Fibroblast of skin of back (primary cell): Measurements from ENCODE around the gene RPS18.

Experiments used
- DNase-seq: peaks from one replicate; pipeline ENCODE4 v3.0.0-alpha.2; 2013

Gene RPS18

DNA sequence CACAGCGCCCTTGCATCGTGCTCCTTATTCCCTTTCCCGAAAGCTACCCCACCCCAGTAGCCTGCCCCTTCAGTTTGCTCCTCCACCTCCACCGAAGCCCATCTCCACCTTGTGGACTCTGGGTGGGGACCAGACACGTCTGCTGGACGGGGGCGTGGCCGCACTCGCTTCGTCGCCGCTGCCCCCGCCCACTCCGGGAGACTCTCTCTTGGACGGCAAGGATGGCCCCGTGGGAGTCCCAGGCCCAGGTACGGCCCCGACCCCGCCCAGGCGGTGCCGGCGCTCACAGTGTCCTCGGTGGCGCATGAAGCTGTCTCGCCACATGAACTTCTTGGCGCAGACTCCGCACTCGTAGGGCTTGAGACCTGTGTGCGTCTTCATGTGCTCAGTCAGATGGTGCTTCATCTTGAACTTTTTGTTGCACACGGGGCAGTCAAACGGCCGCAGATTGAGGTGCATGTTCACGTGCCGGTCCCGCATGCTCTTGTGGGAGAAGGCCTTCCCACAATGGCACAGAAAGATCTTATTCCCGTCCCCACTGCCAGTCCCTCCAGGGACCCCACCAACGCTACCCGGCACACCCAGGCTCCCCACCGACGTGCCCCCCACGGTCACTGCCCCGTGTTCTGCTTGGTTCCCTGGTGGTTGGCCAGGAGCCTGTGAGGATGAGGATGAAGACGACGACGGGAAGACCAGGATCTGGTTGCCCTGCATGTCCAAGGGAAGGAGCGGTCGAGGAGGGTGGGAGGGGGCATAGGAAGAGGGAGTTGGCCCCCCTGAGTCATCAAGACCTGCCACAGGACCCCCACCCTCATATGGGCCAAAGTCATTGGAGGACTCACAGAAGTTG lies 43.3 kb downstream of the RPS18 start:
- DNase-seq = no peak

DNA sequence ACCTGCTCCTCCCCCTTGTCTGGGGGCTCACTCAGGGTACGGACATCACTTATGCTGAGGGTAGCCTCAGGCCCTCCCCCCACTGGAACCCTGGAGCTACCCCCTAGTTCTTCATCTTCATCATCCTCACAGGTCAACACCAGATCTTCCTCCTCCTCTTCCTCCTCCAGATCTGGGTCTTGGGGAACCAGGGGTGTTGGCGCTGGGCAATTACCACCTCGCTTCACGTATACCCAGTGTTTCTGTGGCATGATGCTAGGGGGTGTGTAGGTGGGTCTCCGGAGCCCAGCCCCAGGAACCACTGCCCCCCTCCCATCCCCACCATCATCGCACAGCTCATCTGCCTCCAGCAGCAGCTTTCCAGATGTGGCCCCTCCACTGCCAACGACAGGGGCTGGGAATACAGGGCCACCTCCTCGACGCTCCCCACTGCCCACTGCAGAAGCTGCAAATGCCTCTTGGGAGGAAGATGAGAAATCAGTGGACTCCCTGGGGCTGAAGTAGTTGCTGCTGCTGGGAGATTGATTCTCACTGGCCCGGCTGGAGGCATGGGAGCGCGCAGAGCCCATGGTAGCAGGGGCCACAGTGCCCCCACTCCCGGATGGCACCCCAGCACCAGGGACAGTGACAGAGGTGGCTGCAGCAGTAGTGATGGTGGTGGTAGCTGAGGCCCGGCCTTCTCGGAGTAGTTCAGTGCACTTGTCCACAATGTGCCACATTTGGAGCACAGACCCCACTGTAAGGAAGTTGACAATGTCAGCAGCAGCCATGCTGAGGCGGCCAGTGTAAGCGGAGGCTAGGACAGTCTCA lies 44.1 kb downstream of the RPS18 start:
- DNase-seq = no peak

DNA sequence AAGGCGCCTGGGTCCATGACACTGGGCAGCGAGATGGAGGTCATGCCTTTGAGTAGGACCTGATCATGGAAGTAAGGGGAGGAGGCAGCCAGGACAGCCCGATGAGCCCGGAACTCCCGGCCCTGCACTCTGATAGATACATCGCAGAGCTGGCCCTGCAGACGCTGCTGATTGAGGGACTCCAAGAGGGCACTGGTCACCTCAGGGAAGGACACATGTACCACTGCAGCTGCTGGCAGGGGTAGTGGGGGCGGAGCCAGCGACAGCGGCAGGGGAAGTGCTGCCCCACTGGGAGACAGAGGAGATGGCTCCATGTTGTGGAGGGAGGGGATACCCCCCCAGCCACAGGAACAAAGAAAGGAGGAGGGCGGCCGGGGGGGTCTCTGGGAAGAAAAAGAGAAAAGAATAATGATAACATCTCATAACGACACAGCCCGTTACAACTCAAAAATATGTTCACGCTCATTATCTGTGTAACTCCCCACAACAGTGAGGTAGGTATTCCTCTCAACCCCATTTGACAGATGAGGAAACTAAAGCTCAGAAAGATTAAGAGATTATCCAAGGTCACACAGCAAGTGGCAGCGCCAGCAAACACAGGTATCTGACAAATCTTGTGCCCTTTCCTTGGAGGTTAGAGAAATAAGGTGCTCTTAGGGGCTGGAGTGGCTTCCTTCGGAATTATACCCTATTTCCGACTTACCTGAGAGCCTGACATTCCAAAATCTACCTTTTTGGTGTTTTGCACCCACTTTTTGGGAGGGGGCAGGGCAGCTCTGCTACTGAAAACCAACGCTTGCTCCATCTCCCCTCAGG lies 44.9 kb downstream of the RPS18 start:
- no peak for DNase-seq

- no peak for DNase-seq
These were observed 45.5 kb downstream of the RPS18 start for GRCh38 chr6:33317419-33317668.

- DNase-seq = peak; percentile 99
These were observed 46.0 kb downstream of the RPS18 start, which contains the start of gene ZBTB22 for GRCh38 chr6:33317669-33318425. TSS of gene ZBTB22 (minus strand) at chr6:33317744. CDS start at chr6:33316916, 828 bp downstream.

DNA sequence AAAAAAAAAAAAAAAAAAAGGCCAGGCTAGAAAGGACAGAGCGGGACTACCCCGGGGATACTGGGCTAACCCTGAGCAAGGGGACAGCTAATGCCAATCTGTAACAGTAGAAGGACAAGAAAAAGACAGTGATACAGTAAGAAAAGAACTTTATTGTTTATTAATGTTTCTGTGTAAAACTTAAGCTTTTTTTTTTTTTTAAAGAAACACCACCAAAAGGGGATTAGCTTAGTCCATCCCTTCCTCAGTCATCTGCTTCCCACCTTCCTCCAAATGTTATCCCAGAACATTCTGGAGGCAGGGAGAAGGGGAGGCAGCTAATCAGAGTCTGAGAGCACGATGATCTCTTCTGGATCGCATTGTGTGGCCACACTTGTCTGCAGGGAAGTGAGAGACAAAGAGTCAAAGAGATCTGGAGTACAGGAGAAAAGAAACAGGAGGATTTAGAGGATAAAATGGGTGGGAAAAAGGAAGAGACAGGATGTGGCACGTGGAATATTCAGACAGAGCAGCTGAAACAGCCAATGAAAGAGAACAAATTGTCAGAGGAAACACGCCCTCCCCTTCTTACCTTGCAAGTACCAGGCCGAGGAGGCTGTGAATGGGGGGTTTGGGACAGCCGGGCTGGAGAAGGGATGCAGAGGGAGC lies 46.7 kb downstream of the RPS18 start:
- no peak for DNase-seq

DNA sequence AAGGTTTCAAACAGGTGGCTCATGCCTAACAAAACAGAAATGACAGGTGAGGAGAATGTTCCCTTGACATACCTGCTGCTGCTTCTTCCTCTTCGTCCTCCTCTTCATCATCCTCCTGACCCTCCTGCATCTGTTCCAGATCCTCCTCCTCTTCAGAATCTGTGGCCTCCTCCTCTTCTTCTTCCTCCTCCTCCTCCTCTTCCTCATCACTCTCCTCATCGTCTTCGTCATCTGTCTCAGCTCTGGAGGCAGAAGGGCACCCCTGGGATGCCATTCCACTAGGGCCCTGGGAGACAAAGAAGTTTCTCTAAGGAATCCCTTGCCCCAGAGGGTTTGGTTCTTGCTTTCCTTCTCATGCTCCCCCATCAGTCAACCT lies 48.1 kb downstream of the RPS18 start:
- DNase-seq = no peak

DNA sequence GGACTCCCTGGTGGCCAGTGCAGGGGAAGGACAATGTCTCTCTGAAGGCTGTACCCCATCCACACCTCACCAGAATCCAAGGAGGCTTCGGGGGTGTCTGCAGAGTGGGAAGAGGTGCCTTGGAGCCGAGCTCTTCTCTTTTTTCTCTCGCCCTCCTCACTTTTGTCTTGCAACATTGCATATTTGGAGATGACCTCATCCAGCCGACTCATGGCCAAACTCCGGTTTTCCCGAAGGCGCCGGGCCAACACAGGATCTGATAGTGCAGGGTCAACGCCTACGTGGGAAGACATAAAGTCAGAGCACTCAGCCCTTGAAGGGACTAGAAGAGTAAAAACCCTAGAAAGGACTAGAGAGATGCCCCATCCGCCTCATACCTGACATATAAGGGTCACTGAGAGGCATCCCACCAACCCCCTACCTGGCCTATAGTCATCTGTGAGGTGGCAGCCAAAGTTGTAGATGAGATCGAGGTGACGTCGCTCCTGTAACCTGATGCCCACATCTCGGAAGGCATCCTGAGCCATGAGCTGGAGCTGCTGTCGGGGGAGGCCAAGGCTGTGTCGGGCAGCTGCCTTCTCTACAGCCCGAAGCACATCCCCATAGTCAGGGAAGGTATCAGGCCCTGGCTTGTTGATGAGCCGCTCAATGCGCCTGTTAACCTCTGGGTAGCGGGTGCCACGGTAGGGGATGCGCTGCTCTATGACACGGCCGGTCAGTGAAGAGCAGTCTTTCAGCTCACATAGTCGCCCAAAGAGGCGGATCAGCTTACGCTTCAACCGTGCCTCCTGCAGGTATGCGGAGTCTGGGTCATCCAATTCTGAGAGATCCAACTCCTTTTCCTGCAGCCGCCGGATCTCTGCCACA lies 48.7 kb downstream of the RPS18 start:
- peak; percentile 82 for DNase-seq

DNA sequence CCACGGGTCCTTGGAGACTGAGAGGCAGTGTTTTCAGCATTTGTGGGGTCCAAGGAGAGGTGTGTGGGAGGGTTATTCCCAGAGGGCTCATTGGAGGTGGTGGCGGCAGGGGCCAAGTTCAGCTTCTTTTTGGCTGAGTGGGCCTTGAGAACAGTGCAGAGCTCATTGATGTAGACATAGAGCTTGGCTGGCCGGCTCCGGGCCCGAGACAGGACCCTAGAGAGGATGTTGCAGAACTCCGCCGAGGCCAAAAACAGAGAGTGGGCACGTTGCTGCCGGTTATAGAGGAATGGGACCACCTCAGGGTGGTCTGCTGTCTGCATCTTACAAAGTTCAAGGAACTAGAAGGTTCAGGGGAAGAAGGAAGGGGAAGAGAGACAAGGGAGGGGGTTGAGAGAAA lies 49.4 kb downstream of the RPS18 start:
- no peak for DNase-seq

DNA sequence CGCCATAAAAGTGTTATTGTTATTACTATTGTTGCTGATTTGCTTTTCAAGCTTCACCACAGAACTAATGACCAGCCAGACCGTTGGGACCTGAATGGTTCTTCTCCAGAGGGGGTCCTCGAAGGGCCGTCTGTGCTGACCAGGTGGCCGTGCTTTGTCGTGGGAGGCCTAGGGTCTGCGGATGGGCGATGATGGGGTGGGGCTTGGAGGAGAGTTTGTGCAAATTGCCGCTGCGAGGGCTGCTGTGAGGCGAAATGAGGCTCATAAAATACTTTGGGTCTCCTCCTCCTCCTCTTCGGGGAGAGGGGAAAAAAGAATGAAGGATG lies 51.7 kb downstream of the RPS18 start:
- no peak for DNase-seq

DNA sequence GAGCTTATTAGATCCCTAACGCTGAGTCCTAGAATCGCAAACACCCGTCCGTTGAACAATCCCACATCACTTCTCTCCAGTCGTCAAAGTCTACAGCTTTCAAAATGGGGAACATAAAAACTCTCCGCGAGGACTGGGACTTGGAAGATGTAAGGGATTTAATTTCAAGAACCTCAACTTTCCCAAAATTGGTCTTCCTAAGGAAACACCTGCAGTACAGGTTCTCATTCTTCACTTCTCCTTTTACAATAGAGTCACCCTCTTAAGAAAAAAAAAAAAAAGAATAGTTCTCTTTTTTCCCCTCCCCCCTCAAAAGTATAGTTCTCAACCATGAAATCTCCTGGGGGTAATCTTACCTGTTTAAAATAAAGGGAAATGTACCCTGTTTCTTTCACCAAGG lies 52.2 kb downstream of the RPS18 start:
- DNase-seq = no peak
